ENCODE data around the gene SBF1. TPM values are rescaled to one million over a fixed set of nuclear protein-coding genes. Genes with fewer than 3 reads are reported as not detected.

SBF1 gene
- total and polyA plus RNA-seq, 11 donors: 38.2 to 91.8 (median 63.2) TPM

DNA sequence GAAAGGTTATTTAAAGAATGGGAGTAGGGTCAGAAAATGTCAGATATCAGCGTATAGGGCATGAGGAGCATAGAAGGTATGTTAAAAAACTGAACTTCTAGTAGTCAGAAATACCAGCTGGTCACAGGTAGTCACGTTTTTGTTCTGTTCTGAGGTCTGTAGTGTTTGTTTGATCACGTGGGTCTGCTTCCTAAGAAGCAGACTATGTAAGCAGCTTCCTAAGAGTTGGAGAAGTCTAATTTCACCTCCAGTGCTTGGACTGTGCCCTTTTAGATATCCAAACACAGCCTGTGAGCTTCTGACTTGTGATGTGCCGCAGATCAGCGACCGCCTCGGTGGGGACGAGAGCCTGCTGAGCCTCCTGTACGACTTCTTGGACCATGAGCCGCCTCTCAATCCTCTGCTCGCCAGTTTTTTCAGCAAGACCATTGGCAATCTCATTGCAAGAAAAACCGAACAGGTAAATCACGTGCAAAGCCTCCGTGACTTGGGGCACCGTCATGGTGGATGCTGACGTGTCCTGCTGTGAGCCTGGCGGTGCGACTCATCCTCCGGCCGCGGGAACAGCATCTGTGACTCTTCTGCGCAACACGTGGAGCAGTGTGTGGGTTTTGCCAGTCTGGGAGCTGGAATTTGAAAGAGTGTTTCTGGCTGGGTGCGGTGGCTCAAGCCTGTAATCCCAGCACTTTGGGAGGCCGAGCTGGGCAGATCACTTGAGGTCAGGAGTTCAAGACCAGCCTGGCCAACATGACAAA, 68.2 kb downstream of the SBF1 start:
- H3K36me3 ChIP-seq: peaks cover 0 to 52% (median 37%) of the 10 kb centered on the region in 9 donors
- intact Hi-C loops (cut with DNase I): no loop called here
- TF ChIP-seq, protein P1, sequence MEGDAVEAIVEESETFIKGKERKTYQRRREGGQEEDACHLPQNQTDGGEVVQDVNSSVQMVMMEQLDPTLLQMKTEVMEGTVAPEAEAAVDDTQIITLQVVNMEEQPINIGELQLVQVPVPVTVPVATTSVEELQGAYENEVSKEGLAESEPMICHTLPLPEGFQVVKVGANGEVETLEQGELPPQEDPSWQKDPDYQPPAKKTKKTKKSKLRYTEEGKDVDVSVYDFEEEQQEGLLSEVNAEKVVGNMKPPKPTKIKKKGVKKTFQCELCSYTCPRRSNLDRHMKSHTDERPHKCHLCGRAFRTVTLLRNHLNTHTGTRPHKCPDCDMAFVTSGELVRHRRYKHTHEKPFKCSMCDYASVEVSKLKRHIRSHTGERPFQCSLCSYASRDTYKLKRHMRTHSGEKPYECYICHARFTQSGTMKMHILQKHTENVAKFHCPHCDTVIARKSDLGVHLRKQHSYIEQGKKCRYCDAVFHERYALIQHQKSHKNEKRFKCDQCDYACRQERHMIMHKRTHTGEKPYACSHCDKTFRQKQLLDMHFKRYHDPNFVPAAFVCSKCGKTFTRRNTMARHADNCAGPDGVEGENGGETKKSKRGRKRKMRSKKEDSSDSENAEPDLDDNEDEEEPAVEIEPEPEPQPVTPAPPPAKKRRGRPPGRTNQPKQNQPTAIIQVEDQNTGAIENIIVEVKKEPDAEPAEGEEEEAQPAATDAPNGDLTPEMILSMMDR (IDR thresholded peaks at IDR 0.05): no peak
- TF ChIP-seq POLR2A (IDR thresholded peaks at IDR 0.05): no peak
- peak in 1 of 5 donors; percentile 14 for DNase-seq
- no peaks in the 10 kb centered on the region for H3K27me3 ChIP-seq
- H3K4me1 ChIP-seq: peaks cover 0 to 26% (median 7%) of the 10 kb centered on the region in 12 donors
- no peak overlapping the region for H3K4me3 ChIP-seq
- 96 to 97% (median 97%) methylated on average over 25 of the region's 25 CpGs for WGBS, 4 donors
- H3K27ac ChIP-seq: no peak overlapping the region
- no peak for ATAC-seq
- no peaks in the 10 kb centered on the region for H3K9me3 ChIP-seq

DNA sequence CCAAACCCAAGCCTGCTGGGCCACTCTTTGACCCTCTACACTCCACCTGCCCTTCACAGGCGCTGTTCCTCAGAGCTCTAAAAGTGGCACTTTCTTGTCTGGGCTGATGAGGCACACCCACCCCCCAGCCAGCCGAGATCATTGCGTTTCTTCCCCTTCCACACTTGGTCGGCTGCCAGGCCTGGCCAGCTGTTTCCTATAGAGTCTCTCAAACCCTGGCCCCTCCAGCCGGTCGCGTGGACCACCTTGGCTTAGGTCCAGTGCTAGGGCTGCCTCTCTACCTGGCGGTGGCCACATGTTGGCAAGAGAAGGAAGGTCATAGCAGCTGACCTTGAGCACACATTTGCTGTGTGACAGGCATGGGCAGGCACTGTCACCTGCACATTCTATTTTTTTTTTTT, 71.1 kb downstream of the SBF1 start:
- Histone ChIP-seq H3K4me1 (peaks cover 0 to 52% (median 10%) of the 10 kb centered on the region in 12 donors), H3K27me3 (no peaks in the 10 kb centered on the region), H3K4me3 (no peak overlapping the region), H3K36me3 (peaks cover 0 to 48% (median 25%) of the 10 kb centered on the region in 9 donors), H3K9me3 (no peaks in the 10 kb centered on the region), H3K27ac (peak overlapping the region in 4 of 12 donors; percentile 20 to 79 (median 25))
- peak in 3 of 4 donors; percentile 46 to 61 (median 54) for ATAC-seq
- intact Hi-C loops (cut with DNase I): no loop called here
- TF ChIP-seq POLR2A (IDR thresholded peaks at IDR 0.05): no peak
- TF ChIP-seq, protein P1 (IDR thresholded peaks at IDR 0.05): no peak
- DNase-seq: peak; percentile 63 to 87 (median 72)
- WGBS, 4 donors: 18 to 25% (median 20%) methylated on average over 8 of the region's 8 CpGs

DNA sequence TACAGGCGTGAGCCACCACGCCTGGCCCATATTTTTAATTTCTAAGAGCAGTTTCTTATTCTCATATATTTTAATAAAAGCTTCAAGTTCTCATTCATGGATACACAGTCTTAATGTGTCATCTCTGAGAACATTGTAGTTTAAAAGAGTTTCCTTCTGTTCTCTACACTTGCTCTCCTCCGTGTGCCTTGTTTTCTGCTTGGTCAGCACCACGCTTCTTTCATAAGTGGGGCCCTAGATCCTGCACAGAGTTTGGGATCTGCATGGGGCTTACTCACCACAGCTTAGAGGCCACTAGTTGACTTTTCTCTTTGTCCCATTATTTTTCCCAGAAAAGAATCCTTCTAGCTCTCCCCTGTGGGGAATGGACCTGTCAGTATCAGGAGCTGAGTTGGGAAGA, 72.9 kb downstream of the SBF1 start:
- Histone ChIP-seq H3K27me3 (no peaks in the 10 kb centered on the region), H3K4me1 (peaks cover 0 to 60% (median 10%) of the 10 kb centered on the region in 12 donors), H3K9me3 (no peaks in the 10 kb centered on the region), H3K36me3 (peaks cover 0 to 35% (median 11%) of the 10 kb centered on the region in 9 donors), H3K4me3 (no peak overlapping the region), H3K27ac (peak overlapping the region in 1 of 12 donors; percentile 79)
- WGBS, 4 donors: 92 to 98% (median 96%) methylated on average over 4 of the region's 4 CpGs
- TF ChIP-seq POLR2A (IDR thresholded peaks at IDR 0.05): no peak
- TF ChIP-seq, protein P1 (IDR thresholded peaks at IDR 0.05): no peak
- ATAC-seq: no peak
- DNase-seq: no peak
- intact Hi-C loops (cut with DNase I): no loop called here

DNA sequence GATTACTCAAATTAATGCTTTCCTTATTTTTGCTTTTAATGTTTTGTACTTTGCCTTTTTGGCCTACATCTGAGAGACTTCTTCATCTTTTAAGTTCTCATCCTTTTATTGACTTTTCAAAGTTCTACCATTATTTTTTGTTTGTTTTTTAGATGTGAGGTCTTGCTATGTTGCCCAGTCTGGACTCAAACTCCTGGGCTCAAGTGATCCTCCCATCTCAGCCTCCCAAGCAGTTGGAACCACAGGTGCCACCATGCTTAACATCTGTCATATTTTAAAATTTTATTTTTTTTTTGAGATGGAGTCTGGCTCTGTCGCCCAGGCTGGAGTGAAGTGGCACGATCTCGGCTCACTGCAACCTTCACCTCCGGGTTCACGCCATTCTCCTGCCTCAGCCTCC, 73.9 kb downstream of the SBF1 start:
- Histone ChIP-seq H3K4me1 (peaks cover 0 to 67% (median 10%) of the 10 kb centered on the region in 12 donors), H3K4me3 (no peak overlapping the region), H3K27me3 (no peaks in the 10 kb centered on the region), H3K36me3 (peaks cover 0 to 37% (median 10%) of the 10 kb centered on the region in 9 donors), H3K9me3 (no peaks in the 10 kb centered on the region), H3K27ac (peak overlapping the region in 1 of 12 donors; percentile 92)
- WGBS, 4 donors: 93 to 97% (median 95%) methylated on average over 5 of the region's 5 CpGs
- TF ChIP-seq POLR2A (IDR thresholded peaks at IDR 0.05): no peak
- TF ChIP-seq, protein P1 (IDR thresholded peaks at IDR 0.05): no peak
- ATAC-seq (no peak), DNase-seq (peak in 1 of 5 donors; percentile 1)
- intact Hi-C loops (cut with DNase I): no loop called here

Measured in heart left ventricle (tissue), 16 donors.